Fibroblast of pulmonary artery (primary cell): ENCODE results near the gene MRPL53.
A peak's percentile ranks its signal among the peaks of the same experiment; 100 is the strongest.

Experiments used
- DNase-seq: peaks from one replicate; pipeline ENCODE4 v3.0.0-alpha.2; 2010; ENCODE audit warnings: low read depth
- H3K4me3 ChIP-seq: replicated peaks from 2 replicates; pipeline ENCODE4 v1.5.1; 2011; ENCODE audit warnings: low read depth, mild to moderate bottlenecking, control low read depth, low read length, moderate library complexity
- TF ChIP-seq, protein P1 (sequence below): IDR thresholded peaks from 2 replicates; pipeline ENCODE4 v1.5.1; 2011; ENCODE audit warnings: mild to moderate bottlenecking, control low read depth, low read length, inconsistent platforms; ENCODE audit errors: missing control alignments

Gene MRPL53

DNA sequence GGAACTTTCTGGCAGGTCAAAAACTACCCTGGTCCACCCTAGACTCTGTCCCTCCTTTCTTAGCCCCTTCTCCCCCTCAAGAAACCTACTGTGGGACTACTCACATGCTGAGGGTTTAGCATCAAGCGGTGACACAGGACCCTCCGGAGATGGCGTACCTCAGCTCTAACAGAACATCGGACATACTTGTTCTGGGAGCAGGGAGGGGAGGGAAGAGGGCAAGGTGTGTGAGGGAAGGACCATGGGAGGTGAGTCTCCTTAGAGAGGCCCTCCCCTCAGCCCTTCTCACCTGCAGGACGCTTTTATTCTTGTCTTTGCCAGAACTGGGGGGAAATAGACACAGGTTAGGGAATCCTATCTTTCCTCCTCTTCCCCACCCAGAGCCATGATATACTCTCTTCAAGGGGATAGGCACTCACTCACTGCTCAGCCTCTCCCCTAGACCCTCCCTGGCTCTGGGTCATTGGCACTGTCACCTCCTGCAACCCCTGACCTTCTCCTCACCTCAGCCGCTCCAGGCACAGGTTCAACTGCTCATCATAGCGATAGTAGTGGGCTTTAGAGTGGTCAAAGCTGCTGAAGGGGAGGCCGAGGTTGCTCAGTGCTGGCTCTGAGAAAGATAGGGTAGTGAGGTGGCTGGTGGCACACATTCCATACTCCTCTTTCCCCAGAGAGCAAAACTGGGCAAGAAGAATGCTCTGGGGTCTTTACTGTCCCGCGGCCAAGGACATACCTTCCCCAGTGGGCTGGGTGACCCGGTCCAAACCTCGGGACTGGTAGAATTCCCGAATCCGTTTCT lies 33.2 kb upstream of the MRPL53 start:
- peak overlapping the region; percentile 62 for H3K4me3 ChIP-seq
- no peak for DNase-seq
- TF ChIP-seq, protein P1, sequence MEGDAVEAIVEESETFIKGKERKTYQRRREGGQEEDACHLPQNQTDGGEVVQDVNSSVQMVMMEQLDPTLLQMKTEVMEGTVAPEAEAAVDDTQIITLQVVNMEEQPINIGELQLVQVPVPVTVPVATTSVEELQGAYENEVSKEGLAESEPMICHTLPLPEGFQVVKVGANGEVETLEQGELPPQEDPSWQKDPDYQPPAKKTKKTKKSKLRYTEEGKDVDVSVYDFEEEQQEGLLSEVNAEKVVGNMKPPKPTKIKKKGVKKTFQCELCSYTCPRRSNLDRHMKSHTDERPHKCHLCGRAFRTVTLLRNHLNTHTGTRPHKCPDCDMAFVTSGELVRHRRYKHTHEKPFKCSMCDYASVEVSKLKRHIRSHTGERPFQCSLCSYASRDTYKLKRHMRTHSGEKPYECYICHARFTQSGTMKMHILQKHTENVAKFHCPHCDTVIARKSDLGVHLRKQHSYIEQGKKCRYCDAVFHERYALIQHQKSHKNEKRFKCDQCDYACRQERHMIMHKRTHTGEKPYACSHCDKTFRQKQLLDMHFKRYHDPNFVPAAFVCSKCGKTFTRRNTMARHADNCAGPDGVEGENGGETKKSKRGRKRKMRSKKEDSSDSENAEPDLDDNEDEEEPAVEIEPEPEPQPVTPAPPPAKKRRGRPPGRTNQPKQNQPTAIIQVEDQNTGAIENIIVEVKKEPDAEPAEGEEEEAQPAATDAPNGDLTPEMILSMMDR: no peak

DNA sequence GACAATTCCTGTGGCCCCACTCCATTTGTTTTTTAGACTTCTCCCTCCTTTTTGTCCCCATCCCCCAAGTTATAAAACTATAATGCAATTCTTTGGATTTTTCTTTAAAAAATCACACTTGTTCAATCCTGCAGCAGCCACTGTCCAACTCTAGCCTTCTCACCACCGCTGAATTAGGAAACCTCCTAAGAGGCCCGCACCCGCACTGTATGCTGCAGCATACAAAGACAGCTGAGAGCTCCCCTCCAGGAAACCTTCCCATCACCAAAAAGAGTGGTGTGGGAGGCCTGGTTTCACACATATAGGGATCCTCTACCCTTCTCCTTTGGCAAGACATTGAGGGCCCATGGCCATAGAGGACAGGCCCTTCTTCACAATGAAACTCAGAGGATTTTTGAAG lies 32.1 kb upstream of the MRPL53 start:
- H3K4me3 ChIP-seq: peak overlapping the region; percentile 62
- DNase-seq: no peak
- TF ChIP-seq, protein P1: no peak

DNA sequence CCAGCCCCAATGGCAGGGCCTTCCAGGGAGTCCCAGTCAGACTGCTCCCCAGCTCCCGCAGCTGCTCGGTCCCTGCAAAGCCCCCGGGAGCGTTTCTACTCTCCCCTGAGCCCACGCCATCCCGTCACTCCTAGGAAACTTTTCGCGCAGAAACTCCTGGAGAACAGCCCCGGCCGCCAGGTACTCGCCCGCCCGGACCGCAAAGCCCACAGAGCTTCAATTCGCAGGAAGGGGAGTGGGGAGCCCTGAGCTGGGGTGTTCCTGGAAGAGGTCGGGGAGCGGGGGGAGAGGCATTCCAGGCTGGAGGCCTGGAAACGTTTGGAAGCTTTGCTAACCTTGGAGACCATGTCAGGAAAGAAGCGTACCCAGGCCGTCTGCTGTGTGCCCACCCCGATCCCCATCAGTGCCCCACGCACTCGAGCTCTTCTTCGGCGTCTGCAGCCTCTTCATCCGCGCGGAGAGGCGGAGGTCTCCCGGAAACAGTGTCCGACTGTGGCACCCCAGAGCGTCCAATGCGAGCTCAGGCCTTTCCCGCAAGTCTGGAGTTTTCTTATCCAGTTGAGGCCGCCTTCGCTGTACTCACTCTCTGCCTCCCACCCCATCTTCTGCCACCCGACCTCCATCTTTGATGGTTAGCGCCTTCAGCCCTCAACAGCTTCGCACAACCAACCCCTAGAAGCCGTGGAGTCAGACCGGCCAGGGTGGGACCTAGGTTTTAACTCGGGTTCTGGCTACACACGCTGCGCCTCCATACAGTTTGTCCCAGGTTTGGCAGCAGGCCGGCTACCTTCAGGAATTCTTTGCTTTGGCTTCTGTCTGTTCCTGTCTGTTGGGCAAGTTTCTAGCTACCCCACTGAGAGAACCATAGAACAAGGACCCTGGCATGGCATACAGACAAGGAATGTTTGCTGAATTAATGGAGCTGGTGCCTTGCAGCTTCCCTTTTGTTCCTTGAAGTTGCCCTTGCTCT lies 31.3 kb upstream of the MRPL53 start:
- TF ChIP-seq, protein P1: no peak
- peak; percentile 35 for DNase-seq
- peak overlapping the region; percentile 62 for H3K4me3 ChIP-seq

DNA sequence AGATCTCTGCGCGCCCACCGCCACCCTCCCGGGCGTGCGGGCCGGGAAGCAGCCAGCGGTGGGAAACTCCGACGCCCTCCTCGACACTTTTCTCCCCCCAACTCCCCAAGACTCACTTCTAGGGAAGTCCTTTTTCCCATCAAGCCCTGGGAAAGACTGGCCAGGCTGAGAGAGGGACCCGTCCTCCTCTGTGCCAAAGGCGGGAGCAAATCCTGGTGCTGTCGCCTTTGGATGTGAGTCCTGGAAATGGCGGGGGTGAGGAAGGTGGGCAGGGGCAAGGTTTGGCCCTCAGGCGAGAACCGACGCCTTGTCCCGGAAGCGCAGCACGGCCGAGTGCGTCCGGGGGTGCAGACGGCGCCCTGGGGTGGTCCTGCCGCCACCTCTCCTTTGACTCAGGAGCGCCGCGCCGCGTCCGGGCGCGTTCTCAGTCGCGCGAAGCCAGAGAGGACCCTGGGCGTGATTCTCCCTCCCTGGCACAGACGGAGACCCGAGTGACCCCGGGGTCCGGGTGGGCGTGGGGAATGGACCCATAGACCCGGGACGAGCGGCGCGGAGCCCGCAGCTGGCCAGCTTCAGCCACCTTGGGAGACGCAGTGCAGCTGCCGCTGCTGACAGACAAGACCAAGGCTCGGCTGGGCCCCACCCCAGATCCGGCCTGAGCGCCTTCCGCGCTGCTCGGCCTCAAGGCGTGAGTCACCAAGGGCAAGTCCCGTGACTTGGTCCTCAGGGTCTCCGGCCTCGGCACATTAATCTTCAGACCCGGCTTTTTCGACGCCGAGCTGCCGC lies 30.4 kb upstream of the MRPL53 start:
- DNase-seq: peak; percentile 89
- TF ChIP-seq, protein P1: peak; percentile 32

DNA sequence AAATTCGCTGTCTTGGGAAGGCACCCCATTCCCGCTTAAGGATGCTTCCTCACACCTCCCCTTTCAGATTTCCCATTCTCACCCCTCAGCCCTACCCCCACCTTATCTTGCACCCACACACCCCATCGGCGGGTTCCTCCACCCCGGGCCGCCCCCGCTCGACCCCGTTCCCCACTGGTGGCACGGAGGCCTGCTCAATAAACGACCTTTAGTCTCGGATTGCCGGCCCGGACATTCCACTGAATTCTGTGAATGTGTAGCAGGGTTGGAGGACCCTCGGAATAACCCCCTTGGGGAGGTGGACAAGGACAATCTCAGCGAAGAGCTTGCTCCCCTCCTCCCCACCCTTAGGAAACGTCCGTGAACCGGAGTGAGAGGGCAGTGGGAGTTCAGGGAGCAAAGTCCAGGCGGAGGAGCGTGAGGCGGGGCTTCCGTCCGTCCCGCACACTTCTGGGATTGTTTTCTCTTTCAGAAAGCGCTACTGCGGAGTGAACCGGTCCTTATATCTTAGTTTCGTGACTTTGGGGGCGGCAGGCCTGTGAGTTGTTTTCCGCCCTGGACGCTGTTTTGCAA lies 29.8 kb upstream of the MRPL53 start:
- TF ChIP-seq, protein P1: no peak
- no peak for DNase-seq
- H3K4me3 ChIP-seq: peak overlapping the region; percentile 62

More for the DNA sequence above, 30.4 kb upstream of the MRPL53 start:
- H3K4me3 ChIP-seq: peak overlapping the region; percentile 62
